Activated T-helper 2 cell treated with anti-CD3 and anti-CD28 coated beads, Interferon-gamma antibody, Interleukin-2, Interleukin-4, amounts not matched to agents 10 μg/mL and 5 μg/mL and 100 μg/mL, durations not matched to agents 14 hours and 24 hours and 36 hours (primary cell): ENCODE data around the gene PEX6. TPM values are rescaled to one million over a fixed set of nuclear protein-coding genes. Genes with fewer than 3 reads are reported as not detected.

ENCODE experiments used
- DNase-seq: peaks from one replicate; pipeline ENCODE4 v3.0.0; 2021; ENCODE audit warnings: low spot score
- H3K27ac Mint-ChIP-seq: one replicate; pipeline ENCODE4 v1.8.0; 2021; ENCODE audit warnings: mixed read lengths
- H3K27me3 Mint-ChIP-seq: one replicate; pipeline ENCODE4 v1.8.0; 2021; ENCODE audit warnings: low read depth, mixed read lengths
- H3K36me3 Mint-ChIP-seq: one replicate; pipeline ENCODE4 v1.8.0; 2021; ENCODE audit warnings: low read depth, mixed read lengths
- H3K4me1 Mint-ChIP-seq: one replicate; pipeline ENCODE4 v1.8.0; 2021; ENCODE audit warnings: low read depth, mixed read lengths
- H3K4me3 Mint-ChIP-seq: one replicate; pipeline ENCODE4 v1.8.0; 2021; ENCODE audit warnings: low read depth, mild to moderate bottlenecking, moderate library complexity, mixed read lengths
- H3K9me3 Mint-ChIP-seq: one replicate; pipeline ENCODE4 v1.8.0; 2021; ENCODE audit warnings: mixed read lengths
- intact Hi-C: fragments of 100-400 bp; cut with micrococcal nuclease; formaldehyde crosslinking; loops from one replicate; pipeline ENCODE4 v1.15.1; 2023
- total RNA-seq: library from RNA; stranded (reverse); gene quantifications from 2 replicates; pipeline ENCODE4 v1.2.3, GENCODE V29; 2022

The PEX6 gene
- total RNA-seq, 1 donor from 2014 or later, result 26.0 TPM

DNA sequence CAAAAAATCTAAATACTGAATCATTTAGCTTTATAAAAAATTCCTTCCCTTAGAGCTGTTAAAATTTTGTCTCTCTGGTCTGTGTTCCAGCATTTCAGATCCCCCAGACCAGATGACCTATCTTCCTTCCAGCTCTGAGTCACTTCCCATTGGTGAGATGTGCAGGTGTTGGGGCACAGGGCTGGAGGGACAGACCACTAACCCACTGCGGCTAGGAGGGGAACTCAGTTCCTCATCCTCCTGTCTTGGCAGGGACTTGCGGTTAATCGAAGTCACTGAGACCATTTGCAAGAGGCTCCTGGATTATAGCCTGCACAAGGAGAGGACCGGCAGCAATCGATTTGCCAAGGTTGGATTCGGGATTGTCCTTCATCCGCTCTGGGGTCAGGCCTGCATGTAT is 43.7 kb downstream of the PEX6 start:
- no peaks in the 10 kb centered on the region for H3K27me3 Mint-ChIP-seq
- peaks cover 26% of the 10 kb centered on the region for H3K4me1 Mint-ChIP-seq
- intact Hi-C loops, result no loop called here
- no peak for DNase-seq
- H3K4me3 Mint-ChIP-seq, result no peak overlapping the region
- H3K27ac Mint-ChIP-seq, result no peak overlapping the region
- H3K9me3 Mint-ChIP-seq, result no peaks in the 10 kb centered on the region
- H3K36me3 Mint-ChIP-seq, result peaks cover 82% of the 10 kb centered on the region

DNA sequence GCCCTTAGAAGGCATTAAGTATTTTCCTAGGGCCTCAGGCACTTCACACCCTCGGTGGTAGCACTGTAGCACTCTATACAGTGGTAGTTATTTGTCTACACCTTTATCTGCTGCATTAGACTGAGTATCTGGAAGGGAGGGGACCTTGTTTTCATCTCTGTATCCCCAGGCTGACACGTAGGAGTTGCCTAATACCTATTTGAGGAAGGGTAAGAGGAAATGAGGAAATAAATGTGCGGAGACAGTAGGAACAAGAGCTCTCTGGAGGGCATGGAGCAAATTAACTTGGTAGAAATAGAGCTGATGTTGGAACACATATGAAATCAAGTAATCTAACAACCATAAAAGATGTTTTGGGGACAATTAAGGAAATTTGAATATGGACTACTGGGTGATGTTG is 45.8 kb downstream of the PEX6 start:
- DNase-seq, result no peak
- no peak overlapping the region for H3K27ac Mint-ChIP-seq
- no peaks in the 10 kb centered on the region for H3K27me3 Mint-ChIP-seq
- peaks cover 33% of the 10 kb centered on the region for H3K4me1 Mint-ChIP-seq
- H3K36me3 Mint-ChIP-seq, result peaks cover 70% of the 10 kb centered on the region
- H3K4me3 Mint-ChIP-seq, result no peak overlapping the region
- no peaks in the 10 kb centered on the region for H3K9me3 Mint-ChIP-seq
- intact Hi-C loops, result no loop called here

DNA sequence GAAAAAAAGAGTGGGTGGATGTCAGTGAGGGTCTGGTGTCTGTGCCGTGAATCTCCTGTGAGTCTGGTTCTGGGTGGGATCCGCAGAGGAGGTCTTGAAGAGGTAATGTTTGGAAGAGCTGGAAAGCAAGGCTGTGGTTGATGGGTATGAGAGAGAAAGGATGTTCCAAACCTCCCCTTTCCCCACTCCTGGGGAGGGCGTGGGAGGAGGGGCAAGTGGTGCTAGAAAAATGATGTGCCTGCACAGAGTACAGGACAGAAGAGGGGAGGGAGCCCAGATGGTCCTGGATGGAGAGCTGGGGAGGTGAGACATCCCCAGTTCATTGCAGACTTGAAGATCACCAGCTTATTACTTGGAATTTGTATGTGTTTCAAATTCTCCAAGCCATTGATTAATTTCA is 46.6 kb downstream of the PEX6 start:
- no peak for DNase-seq
- H3K4me3 Mint-ChIP-seq, result peak overlapping the region; percentile 11
- no peaks in the 10 kb centered on the region for H3K9me3 Mint-ChIP-seq
- H3K36me3 Mint-ChIP-seq, result peaks cover 62% of the 10 kb centered on the region
- intact Hi-C loops, result no loop called here
- peaks cover 34% of the 10 kb centered on the region for H3K4me1 Mint-ChIP-seq
- no peaks in the 10 kb centered on the region for H3K27me3 Mint-ChIP-seq
- no peak overlapping the region for H3K27ac Mint-ChIP-seq

DNA sequence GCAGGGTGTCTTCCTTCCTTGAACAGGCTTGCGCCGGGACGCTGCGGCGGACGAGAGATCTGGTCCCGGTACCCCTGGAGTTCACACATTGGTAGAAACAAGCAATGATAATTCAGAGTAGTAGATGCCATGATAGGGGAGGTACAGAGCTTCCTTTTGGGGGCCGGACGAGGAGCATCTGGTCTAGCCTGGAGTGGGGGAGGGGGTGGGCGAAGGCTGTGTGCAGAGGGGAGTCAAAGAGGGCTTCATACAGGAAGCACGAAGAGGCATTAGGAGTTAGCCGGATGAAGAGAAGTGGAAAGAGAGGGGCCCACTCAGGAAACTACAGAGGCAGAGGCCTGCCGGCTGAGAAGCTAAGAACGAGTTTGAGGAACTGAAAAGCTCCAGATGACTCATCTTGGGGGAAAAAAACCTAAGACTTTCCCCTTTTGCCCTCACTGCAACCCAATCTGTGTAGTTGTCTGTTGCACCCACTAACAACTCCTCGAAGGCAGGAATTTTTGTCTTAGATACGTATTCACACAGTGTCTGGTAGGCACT is 49.1 kb downstream of the PEX6 start:
- Mint-ChIP-seq H3K27me3 (no peaks in the 10 kb centered on the region), H3K4me1 (peaks cover 34% of the 10 kb centered on the region), H3K36me3 (peaks cover 38% of the 10 kb centered on the region), H3K4me3 (peak overlapping the region; percentile 96), H3K9me3 (no peaks in the 10 kb centered on the region), H3K27ac (peak overlapping the region; percentile 91)
- intact Hi-C loops, result loop anchor here (1.0 to 10.0 kb wide), 9 partner anchors 29 to 699 kb away; partner anchors contain the start of genes ABCC10, CUL7, GTPBP2 and KLC4
- DNase-seq, result peak; percentile 52

DNA sequence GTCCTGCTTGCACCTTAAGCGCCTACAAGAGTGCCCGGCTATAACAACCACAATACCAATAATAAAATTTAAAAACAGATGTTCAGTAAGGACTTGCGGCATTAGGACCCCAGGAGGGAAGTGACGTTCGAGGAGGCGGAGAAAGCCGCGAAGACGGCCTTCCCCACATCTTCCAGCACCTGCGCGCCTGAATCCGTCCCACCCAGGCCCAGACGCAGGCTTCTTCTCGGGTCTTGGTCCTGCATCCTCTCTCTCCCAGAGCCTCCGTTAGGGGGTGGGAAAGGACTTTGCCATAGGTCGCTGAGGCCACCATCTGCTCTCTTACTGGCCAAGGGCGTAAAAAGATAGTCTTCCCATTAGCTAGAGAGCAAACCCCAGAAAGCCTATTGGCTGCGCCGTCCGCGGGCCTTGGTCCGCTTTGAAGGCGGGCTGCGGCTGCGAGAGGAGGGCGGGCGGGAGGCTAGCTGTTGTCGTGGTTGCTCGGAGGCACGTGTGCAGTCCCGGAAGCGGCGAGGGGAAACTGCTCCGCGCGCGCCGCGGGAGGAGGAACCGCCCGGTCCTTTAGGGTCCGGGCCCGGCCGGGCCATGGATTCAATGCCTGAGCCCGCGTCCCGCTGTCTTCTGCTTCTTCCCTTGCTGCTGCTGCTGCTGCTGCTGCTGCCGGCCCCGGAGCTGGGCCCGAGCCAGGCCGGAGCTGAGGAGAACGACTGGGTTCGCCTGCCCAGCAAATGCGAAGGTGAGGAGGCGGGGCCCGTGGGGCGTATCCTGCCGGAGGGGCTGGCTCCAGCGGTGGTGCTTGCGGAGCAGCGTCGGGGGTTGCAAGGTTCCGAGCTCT is 49.8 kb downstream of the PEX6 start, which contains the start of gene CNPY3:
TSS of gene CNPY3 (plus strand) at position 495 of the 835 bp plus-strand sequence. CDS start at position 586, 91 bp downstream.
- H3K36me3 Mint-ChIP-seq, result peaks cover 31% of the 10 kb centered on the region
- H3K27me3 Mint-ChIP-seq, result no peaks in the 10 kb centered on the region
- peak within 1 kb of the TSS; percentile 96 for H3K4me3 Mint-ChIP-seq
- DNase-seq, result peak; percentile 96
- peaks cover 34% of the 10 kb centered on the region for H3K4me1 Mint-ChIP-seq
- H3K27ac Mint-ChIP-seq, result peak within 1 kb of the TSS; percentile 91
- no peaks in the 10 kb centered on the region for H3K9me3 Mint-ChIP-seq
- intact Hi-C loops, result loop anchor here (1.0 to 10.0 kb wide), 8 partner anchors 28 to 498 kb away; partner anchors contain the start of genes ABCC10, CUL7, KLC4 and KLHDC3

DNA sequence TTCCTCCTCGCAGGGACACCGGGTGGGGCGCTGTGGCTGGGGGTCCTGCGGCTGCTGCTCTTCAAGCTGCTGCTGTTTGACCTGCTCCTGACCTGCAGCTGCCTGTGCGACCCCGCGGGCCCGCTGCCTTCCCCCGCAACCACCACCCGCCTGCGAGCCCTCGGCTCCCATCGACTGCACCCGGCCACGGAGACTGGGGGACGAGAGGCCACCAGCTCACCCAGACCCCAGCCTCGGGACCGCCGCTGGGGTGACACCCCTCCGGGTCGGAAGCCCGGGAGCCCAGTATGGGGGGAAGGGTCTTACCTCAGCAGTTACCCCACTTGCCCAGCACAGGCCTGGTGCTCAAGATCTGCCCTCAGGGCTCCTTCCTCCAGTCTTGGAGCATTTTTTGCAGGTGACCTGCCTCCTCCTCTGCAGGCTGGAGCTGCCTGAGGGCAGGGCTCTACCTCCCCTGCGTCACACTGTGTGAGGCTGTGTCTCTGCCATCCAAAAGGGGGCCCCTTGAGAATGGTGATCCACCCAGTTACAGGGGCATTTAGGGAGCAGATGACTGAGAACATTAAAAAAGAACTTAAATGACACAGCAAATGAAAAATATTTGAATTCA is 53.6 kb downstream of the PEX6 start:
- Mint-ChIP-seq H3K9me3 (no peaks in the 10 kb centered on the region), H3K27me3 (no peaks in the 10 kb centered on the region), H3K27ac (no peak overlapping the region), H3K4me1 (peaks cover 8% of the 10 kb centered on the region), H3K36me3 (peaks cover 3% of the 10 kb centered on the region), H3K4me3 (no peak overlapping the region)
- intact Hi-C loops, result loop anchor here (5.0 to 10.0 kb wide), 2 partner anchors 129 to 502 kb away; partner anchors contain the start of genes ABCC10, CUL7, KLC4 and MRPL2
- no peak for DNase-seq

DNA sequence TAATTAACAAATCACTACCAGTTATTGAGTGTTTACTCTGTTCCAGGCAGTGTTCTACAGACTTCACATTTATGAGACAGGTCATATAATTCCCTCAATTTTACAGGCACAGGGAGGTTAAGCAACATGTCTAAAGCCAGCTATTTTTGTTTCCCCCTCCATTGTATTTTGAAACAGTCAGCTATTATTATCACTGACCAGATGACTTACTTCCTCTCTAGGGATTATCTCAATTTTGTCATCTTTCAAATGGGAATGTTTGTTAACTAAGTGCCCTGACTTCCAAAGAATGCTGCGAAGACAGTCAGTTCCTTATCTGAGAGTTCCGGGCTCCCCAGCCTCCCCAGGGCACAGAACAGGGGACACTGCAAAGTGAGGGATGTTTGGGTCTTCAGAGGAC is 55.3 kb downstream of the PEX6 start:
- no peak for DNase-seq
- Mint-ChIP-seq H3K36me3 (no peaks in the 10 kb centered on the region), H3K4me3 (no peak overlapping the region), H3K9me3 (no peaks in the 10 kb centered on the region), H3K27ac (no peak overlapping the region), H3K4me1 (peaks cover 5% of the 10 kb centered on the region), H3K27me3 (no peaks in the 10 kb centered on the region)
- intact Hi-C loops, result loop anchor here (10.0 kb wide), 1 partner anchor 131 kb away; the partner anchor contains the start of genes CUL7, KLC4 and MRPL2

DNA sequence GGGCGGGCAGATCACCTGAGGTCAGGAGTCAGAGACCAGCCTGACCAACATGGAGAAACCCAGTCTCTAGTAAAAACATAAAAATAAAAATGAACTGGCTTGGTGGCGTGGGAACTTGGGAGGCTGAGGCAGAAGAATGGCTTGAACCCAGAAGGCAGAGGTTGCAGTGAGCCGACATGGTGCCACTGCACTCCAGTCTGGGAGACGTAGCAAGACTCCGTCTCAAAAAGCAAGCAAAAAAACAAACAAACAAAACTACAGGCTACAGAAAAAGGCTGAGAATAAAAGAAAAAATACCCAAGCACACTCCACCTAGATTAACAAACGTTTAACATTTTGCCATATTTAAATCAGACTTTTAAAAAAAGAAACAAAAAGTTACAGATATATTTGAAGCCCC is 57.2 kb downstream of the PEX6 start:
- DNase-seq, result no peak
- intact Hi-C loops, result loop anchor here (10.0 kb wide), 1 partner anchor 133 kb away; the partner anchor contains the start of genes CUL7, KLC4 and MRPL2
- Mint-ChIP-seq H3K27ac (no peak overlapping the region), H3K9me3 (no peaks in the 10 kb centered on the region), H3K36me3 (no peaks in the 10 kb centered on the region), H3K27me3 (no peaks in the 10 kb centered on the region), H3K4me1 (no peaks in the 10 kb centered on the region), H3K4me3 (no peak overlapping the region)

DNA sequence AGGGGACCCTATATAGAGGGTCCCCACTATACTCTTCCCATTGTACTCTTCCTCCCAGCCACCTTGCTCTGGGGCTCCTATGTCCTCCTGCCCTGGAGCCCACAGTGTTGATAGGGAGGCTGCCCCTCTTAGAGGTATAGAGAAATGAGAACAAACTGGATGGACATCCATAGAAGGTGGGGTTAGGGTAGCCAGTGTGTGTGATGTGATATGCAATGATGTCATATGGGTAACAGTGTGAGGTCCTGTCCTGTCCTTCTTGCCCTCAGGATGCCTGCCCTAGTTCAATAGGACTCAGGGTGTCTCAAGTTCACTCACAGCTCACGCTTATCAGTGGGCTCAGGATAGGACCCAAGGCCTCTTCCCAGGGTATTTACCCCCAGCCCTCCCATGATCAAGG is 62.7 kb downstream of the PEX6 start:
- no peak overlapping the region for H3K4me3 Mint-ChIP-seq
- no peaks in the 10 kb centered on the region for H3K9me3 Mint-ChIP-seq
- no peak for DNase-seq
- peaks cover 4% of the 10 kb centered on the region for H3K27me3 Mint-ChIP-seq
- intact Hi-C loops, result no loop called here
- H3K36me3 Mint-ChIP-seq, result no peaks in the 10 kb centered on the region
- no peak overlapping the region for H3K27ac Mint-ChIP-seq
- peaks cover 1% of the 10 kb centered on the region for H3K4me1 Mint-ChIP-seq

DNA sequence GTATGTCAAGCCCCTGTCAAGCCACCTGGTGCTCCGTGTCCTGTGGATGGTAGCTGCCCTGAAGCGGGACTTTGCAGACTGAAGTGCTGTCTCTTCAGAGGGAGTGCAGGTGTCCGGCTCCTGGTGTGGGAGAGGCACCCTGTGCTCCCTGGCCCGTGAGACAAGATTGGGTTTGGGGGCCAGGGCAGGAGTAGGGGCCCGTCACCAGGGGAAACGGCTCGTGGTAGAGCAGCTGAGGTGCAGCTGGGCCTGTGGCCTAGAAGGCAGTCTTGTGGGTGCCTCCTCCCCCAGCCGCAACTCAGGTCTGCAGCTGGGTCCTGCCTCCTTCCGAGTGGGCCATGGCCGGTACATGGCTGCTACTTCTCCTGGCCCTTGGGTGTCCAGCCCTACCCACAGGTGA is 63.2 kb downstream of the PEX6 start, which contains the start of gene PTCRA:
TSS of gene PTCRA (plus strand) at position 322 of the 400 bp plus-strand sequence. CDS start at position 339, 17 bp downstream.
- peaks cover 6% of the 10 kb centered on the region for H3K27me3 Mint-ChIP-seq
- H3K9me3 Mint-ChIP-seq, result no peaks in the 10 kb centered on the region
- no peak within 1 kb of the TSS for H3K27ac Mint-ChIP-seq
- H3K4me3 Mint-ChIP-seq, result no peak within 1 kb of the TSS
- intact Hi-C loops, result no loop called here
- no peak for DNase-seq
- no peaks in the 10 kb centered on the region for H3K36me3 Mint-ChIP-seq
- peaks cover 3% of the 10 kb centered on the region for H3K4me1 Mint-ChIP-seq

DNA sequence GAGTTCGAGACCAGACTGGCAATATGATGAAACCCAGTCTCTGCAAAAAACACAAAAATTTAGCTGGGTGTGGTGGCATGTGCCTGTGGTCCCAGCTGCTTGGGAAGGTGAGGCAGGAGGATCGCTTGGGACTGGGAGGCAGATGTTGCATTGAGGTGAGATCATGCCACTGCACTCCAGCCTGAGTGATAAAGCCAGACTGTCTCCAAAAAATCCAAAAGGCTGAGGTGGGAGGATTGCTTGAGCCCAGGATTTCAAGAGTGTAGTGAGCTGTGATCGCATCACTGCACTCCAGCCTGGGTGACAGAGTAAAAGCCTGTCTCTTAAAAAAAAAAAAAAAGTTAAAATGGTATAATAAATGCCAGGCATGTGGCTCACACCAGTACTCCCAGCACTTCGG is 64.4 kb downstream of the PEX6 start:
- no peak overlapping the region for H3K27ac Mint-ChIP-seq
- intact Hi-C loops, result no loop called here
- H3K27me3 Mint-ChIP-seq, result peaks cover 6% of the 10 kb centered on the region
- H3K4me3 Mint-ChIP-seq, result no peak overlapping the region
- no peaks in the 10 kb centered on the region for H3K36me3 Mint-ChIP-seq
- no peak for DNase-seq
- H3K9me3 Mint-ChIP-seq, result no peaks in the 10 kb centered on the region
- H3K4me1 Mint-ChIP-seq, result peaks cover 3% of the 10 kb centered on the region
